ENCODE results near the gene FLG. TPM values are rescaled to one million over a fixed set of nuclear protein-coding genes. Genes with fewer than 3 reads are reported as not detected.
"Not testable (repeated sequence)": the region's sequence is repeated elsewhere in the genome, so short reads cannot be mapped to it uniquely, and the experiment has no call there.

Gene FLG
- total RNA-seq, 1 donor from 2014 or later, result not detected

DNA sequence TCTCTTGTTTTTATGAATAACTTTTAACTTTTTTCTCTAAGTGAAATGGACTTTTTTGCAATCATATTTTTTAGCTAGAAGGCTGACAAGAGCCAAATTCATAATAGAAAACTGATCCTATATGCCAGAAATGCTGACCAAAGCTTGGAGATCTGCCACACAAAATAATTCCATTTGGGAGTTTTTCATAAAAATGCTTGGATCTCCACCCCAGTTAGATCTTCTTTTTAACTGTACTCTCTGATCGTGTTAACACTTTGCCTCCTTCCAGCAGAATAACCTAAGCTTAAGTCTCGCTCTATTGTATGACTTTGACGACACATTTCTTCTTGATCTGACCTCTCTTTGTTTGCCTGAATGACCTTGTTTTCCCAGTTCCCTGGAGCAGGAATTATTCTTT lies 18.0 kb upstream of the FLG start:
- Mint-ChIP-seq H3K4me3 (ENCODE audit: low read depth) (no peak overlapping the region), H3K4me1 (ENCODE audit: low read depth) (no peaks in the 10 kb centered on the region), H3K27ac (no peak overlapping the region), H3K27me3 (no peaks in the 10 kb centered on the region), H3K9me3 (ENCODE audit: low read depth) (peaks cover 50% of the 10 kb centered on the region), H3K36me3 (ENCODE audit: insufficient read depth) (no peaks in the 10 kb centered on the region)
- DNase-seq (ENCODE audit: low spot score, unreplicated experiment), result no peak
- TF ChIP-seq, protein P1, sequence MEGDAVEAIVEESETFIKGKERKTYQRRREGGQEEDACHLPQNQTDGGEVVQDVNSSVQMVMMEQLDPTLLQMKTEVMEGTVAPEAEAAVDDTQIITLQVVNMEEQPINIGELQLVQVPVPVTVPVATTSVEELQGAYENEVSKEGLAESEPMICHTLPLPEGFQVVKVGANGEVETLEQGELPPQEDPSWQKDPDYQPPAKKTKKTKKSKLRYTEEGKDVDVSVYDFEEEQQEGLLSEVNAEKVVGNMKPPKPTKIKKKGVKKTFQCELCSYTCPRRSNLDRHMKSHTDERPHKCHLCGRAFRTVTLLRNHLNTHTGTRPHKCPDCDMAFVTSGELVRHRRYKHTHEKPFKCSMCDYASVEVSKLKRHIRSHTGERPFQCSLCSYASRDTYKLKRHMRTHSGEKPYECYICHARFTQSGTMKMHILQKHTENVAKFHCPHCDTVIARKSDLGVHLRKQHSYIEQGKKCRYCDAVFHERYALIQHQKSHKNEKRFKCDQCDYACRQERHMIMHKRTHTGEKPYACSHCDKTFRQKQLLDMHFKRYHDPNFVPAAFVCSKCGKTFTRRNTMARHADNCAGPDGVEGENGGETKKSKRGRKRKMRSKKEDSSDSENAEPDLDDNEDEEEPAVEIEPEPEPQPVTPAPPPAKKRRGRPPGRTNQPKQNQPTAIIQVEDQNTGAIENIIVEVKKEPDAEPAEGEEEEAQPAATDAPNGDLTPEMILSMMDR (IDR thresholded peaks at IDR 0.05; ENCODE audit: unreplicated experiment), result no peak

DNA sequence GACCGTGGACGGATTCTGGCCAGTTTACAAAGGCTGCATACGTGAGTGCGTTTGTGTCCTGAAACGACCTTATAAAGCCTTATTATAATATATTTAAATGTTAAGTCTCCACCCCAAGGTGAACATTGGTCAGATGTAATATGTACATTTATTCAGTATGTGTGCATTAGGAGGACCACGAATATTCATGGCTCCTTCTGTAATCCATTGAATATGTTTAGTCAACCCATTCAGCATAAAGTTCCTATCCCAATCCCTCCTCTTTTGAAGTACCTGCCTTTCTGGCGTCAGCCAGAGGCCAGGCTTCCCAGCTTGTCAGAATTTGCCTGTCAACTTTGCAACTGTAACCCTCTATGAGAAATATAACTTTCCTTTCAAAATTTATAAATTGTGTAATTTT lies 10.4 kb upstream of the FLG start:
- Mint-ChIP-seq H3K27ac (no peak overlapping the region), H3K4me1 (ENCODE audit: low read depth) (no peaks in the 10 kb centered on the region), H3K36me3 (ENCODE audit: insufficient read depth) (no peaks in the 10 kb centered on the region), H3K4me3 (ENCODE audit: low read depth) (no peak overlapping the region), H3K27me3 (no peaks in the 10 kb centered on the region), H3K9me3 (ENCODE audit: low read depth) (peaks cover 49% of the 10 kb centered on the region)
- TF ChIP-seq, protein P1 (IDR thresholded peaks at IDR 0.05; ENCODE audit: unreplicated experiment), result no peak
- DNase-seq (ENCODE audit: low spot score, unreplicated experiment), result no peak

DNA sequence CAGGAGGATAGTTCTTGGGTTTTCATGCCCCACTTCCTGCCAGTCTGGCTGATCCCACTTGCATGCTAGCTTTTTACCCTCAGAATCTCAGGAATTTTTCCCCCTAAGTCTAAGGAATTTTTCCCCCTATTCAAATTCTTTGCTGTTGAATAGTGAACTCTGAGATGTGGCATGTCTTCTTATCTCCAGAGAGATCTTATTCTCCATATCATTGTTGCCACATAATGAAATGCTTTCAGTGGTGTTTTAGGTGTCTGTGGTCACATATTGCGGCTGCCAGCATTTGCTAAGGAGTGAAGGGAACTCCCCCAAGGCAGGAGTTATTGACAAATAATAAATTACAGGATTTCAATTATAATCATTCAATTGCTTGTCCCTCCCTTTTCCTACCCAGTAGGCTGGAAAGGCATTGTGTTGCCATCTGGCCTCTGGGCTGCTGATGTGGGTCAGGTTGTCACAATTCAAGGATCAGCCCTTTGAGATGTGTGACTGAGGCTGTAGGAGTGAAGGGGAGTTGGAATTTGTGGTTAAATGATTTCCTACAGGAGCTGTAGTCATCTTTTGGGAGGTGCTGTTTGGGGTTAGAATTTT lies 3.9 kb upstream of the FLG start:
- Mint-ChIP-seq H3K27me3 (no peaks in the 10 kb centered on the region), H3K27ac (no peak overlapping the region), H3K4me1 (ENCODE audit: low read depth) (no peaks in the 10 kb centered on the region), H3K9me3 (ENCODE audit: low read depth) (peaks cover 43% of the 10 kb centered on the region), H3K36me3 (ENCODE audit: insufficient read depth) (no peaks in the 10 kb centered on the region), H3K4me3 (ENCODE audit: low read depth) (no peak overlapping the region)
- TF ChIP-seq, protein P1 (IDR thresholded peaks at IDR 0.05; ENCODE audit: unreplicated experiment), result no peak
- DNase-seq (ENCODE audit: low spot score, unreplicated experiment), result no peak

DNA sequence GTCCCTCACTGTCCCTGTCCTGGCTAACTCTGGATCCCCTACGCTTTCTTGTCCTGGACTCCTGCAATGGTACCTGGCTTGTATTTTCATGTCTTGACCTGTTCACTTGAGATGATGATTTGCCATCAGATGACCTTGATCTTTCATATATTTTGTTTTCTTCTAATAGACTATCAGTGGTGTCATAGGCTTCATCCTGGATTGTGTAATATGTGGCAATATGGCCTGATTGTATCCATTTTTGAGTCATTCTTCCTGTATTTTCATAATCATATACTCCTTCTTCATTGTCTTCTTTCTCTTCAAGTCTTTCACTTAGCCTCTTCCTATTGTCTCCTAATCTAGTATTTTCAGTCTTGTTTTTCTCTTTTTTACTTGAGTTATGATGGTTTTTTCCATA lies 11.1 kb downstream of the FLG start:
- Mint-ChIP-seq H3K4me3 (ENCODE audit: low read depth) (no peak overlapping the region), H3K4me1 (ENCODE audit: low read depth) (no peaks in the 10 kb centered on the region), H3K27me3 (no peaks in the 10 kb centered on the region), H3K36me3 (ENCODE audit: insufficient read depth) (peaks cover 8% of the 10 kb centered on the region), H3K9me3 (ENCODE audit: low read depth) (peaks cover 58% of the 10 kb centered on the region), H3K27ac (no peak overlapping the region)
- TF ChIP-seq, protein P1 (IDR thresholded peaks at IDR 0.05; ENCODE audit: unreplicated experiment), result no peak
- no peak for DNase-seq (ENCODE audit: low spot score, unreplicated experiment)

DNA sequence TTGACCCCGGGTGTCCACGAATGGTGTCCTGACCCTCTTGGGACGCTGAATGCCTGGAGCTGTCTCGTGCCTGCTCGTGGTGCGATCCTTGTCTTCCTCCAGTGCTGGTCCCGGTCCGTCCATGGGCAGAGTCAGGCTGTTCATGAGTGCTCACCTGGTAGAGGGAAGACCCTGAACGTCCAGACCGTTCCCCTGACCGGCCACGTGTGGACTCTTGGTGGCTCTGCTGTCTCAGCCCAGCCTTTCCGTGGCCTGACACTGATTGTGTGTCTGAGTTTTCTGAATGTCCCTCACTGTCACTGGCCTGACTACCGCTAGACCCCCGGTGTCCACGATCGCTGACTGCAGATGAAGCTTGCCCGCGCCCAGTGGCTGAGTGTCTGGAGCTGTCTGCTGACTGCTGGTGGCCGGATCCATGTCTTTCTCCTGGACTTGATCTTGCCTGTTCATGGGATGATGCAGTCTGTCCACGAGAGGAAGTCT lies 11.7 kb downstream of the FLG start:
- TF ChIP-seq, protein P1 (IDR thresholded peaks at IDR 0.05; ENCODE audit: unreplicated experiment), result no peak
- H3K36me3 Mint-ChIP-seq (ENCODE audit: insufficient read depth), result peaks cover 11% of the 10 kb centered on the region
- no peaks in the 10 kb centered on the region for H3K4me1 Mint-ChIP-seq (ENCODE audit: low read depth)
- peaks cover 65% of the 10 kb centered on the region for H3K9me3 Mint-ChIP-seq (ENCODE audit: low read depth)
- no peak for DNase-seq (ENCODE audit: low spot score, unreplicated experiment)
- H3K27me3 Mint-ChIP-seq, result no peaks in the 10 kb centered on the region
- H3K4me3 Mint-ChIP-seq (ENCODE audit: low read depth), result no peak overlapping the region
- H3K27ac Mint-ChIP-seq, result no peak overlapping the region

DNA sequence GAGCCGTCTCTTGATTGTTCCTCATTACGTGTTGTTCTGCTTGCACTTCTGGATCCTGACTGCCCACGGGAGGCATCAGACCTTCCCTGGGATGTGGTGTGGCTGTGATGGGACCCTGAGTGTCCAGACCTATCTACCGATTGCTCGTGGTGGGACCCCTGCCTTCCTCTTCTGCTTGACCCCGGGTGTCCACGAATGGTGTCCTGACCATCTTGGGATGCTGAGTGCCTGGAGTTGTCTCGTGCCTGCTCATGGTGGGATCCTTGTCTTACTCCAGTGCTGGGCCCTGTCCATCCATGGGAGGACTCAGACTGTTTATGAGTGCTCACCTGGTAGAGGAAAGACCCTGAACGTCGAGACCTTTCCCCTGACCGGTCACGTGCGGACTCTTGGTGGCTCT lies 12.9 kb downstream of the FLG start:
- H3K4me3 Mint-ChIP-seq (ENCODE audit: low read depth); DNase-seq (ENCODE audit: low spot score, unreplicated experiment); H3K27me3 Mint-ChIP-seq; H3K4me1 Mint-ChIP-seq (ENCODE audit: low read depth); H3K27ac Mint-ChIP-seq: not testable (repeated sequence)
- Mint-ChIP-seq H3K9me3 (ENCODE audit: low read depth) (peaks cover 74% of the 10 kb centered on the region), H3K36me3 (ENCODE audit: insufficient read depth) (peaks cover 13% of the 10 kb centered on the region)
